Adipocyte (in vitro differentiated cells): Measurements from ENCODE around the gene ANXA7.

Source experiments
- DNase-seq: peaks from one replicate; pipeline ENCODE4 v3.0.0-alpha.2; 2015; ENCODE audit warnings: low read depth
- H3K27me3 ChIP-seq: replicated peaks from 2 replicates; pipeline ENCODE4 v1.7.0; 2013; ENCODE audit warnings: mild to moderate bottlenecking, low read length, moderate library complexity; ENCODE audit not compliant: control insufficient read depth, insufficient read depth
- H3K36me3 ChIP-seq: 2 replicates; pipeline ENCODE4 v1.7.0; 2013; ENCODE audit warnings: low read length, mild to moderate bottlenecking, moderate library complexity; ENCODE audit not compliant: control insufficient read depth, insufficient read depth, severe bottlenecking
- H3K4me1 ChIP-seq: 2 replicates; pipeline ENCODE4 v1.7.0; 2013; ENCODE audit warnings: mild to moderate bottlenecking, low read length, moderate library complexity; ENCODE audit not compliant: control insufficient read depth, insufficient read depth
- H3K4me3 ChIP-seq: 2 replicates; pipeline ENCODE4 v1.7.0; 2013; ENCODE audit warnings: mild to moderate bottlenecking, low read length, moderate library complexity
- H3K9ac ChIP-seq: 2 replicates; pipeline ENCODE4 v1.7.0; 2013; ENCODE audit warnings: mild to moderate bottlenecking, low read length, moderate library complexity
- H3K9me3 ChIP-seq: 2 replicates; pipeline ENCODE4 v1.7.0; 2013; ENCODE audit warnings: mild to moderate bottlenecking, low read length, moderate library complexity; ENCODE audit not compliant: control insufficient read depth

Gene ANXA7

DNA sequence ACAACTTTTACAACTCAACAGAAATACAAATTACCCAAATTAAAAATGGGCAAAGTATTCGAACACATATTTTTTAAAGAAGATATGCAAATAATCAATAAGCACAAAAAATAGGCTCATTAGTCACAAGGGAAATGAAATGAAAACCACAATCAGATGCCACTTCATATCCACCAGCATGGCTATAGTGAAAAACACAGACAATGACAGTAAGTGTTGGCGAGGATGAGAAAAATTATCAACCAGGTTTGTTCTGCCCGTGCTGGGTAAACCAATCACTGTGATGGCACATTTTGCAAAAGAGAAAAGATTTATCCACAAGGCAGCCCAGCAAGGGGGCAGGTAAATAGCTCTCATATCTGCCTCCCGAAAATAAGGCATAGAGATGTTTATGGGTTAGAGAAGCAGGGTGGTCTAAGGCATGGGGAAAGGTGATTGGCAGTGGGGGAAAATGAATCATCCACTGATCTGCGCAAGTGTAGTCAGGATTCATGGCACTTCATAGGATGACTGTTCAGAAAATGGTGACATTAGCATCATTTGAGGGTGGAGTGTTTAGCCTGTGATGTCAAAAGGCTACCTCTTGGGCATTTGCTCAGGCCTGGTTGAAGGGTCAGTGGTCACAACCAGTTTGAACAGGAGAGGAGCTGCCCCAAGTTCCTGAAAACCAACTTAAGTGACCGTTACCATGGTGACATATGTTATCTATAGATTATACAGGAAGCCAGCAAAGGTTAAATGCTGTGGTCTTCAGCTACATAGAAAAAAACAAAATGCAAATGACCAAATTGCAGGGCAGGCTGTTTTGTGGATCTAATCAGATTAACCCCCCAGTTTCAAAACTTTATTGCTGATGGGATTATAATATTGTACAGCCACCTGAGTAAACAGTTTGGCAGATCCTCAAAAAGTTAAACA lies 47.2 kb downstream of the ANXA7 start:
- H3K4me1 ChIP-seq = peaks cover 8% of the 10 kb centered on the region
- H3K9me3 ChIP-seq = no peaks in the 10 kb centered on the region
- no peak overlapping the region for H3K4me3 ChIP-seq
- no peak overlapping the region for H3K9ac ChIP-seq
- H3K27me3 ChIP-seq = no peaks in the 10 kb centered on the region
- DNase-seq = no peak
- peaks cover 70% of the 10 kb centered on the region for H3K36me3 ChIP-seq

- no peak overlapping the region for H3K4me3 ChIP-seq
- peaks cover 8% of the 10 kb centered on the region for H3K4me1 ChIP-seq
- peaks cover 55% of the 10 kb centered on the region for H3K36me3 ChIP-seq
- H3K27me3 ChIP-seq = no peaks in the 10 kb centered on the region
- DNase-seq = no peak
- H3K9me3 ChIP-seq = no peaks in the 10 kb centered on the region
- no peak overlapping the region for H3K9ac ChIP-seq
Observed at GRCh38 chr10:73364964-73365363, 48.9 kb downstream of the ANXA7 start.

- Histone ChIP-seq H3K4me3 (no peak overlapping the region), H3K36me3 (peaks cover 5% of the 10 kb centered on the region), H3K4me1 (peaks cover 24% of the 10 kb centered on the region), H3K9me3 (no peaks in the 10 kb centered on the region), H3K27me3 (no peaks in the 10 kb centered on the region), H3K9ac (no peak overlapping the region)
- DNase-seq = no peak
Observed at GRCh38 chr10:73359492-73359891, 54.4 kb downstream of the ANXA7 start.

DNA sequence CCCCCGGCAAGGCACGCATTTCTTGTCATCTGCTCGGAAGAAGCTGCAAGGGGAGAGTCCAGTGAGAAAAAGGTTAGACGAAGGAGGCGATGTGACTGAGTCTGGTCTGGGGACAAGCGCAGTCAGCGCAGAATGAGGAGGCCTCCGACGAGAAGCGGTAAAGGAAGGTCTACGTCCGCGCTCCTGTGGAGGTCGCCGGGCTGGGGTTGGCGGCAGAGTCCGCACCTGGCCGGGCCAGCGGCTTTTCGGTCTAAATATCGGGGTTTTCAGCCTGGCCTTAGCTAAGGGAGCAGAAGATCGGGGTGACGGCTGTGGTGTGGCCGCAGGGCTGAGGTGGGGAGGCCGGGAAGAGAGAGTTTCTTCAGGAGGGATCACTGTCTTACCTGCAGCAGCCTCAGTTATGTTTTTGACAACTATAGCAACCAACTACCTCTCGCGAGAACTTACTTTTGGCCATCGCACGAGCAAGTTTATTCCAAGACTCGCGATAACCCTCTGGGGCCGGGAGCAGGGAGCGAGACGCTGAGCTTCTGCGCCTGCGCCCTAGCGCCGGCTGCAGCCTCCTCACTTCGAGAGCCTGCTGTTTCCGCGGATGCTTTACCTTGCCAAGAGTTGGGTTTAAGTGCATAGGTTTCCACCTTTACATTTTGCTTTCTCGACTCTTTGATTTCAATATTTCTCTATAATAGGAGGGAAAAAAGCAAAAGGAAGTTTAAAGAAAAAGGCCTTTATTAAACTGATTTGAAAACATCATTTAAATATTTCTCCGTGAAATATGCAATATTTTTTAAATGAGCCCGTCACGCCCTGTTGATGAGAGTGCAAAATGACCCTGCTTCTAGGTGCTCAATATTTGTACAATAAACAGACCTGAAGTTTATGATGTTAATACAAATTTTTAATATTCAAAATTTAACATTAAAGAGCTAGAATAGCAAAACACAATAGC lies 55.3 kb downstream of the ANXA7 start, which contains the start of gene CFAP70:
CFAP70 (minus strand) TSS at position 534 of the 949 bp plus-strand sequence. CDS start 4,068 bp downstream, outside the sequence.
- peak; percentile 99 for DNase-seq
- H3K4me3 ChIP-seq = peak within 1 kb of the TSS; percentile 94
- H3K36me3 ChIP-seq = no peaks in the 10 kb centered on the region
- peak within 1 kb of the TSS; percentile 89 for H3K9ac ChIP-seq
- no peaks in the 10 kb centered on the region for H3K27me3 ChIP-seq
- H3K9me3 ChIP-seq = no peaks in the 10 kb centered on the region
- H3K4me1 ChIP-seq = peaks cover 24% of the 10 kb centered on the region

- peak overlapping the region; percentile 94 for H3K4me3 ChIP-seq
- H3K9me3 ChIP-seq = no peaks in the 10 kb centered on the region
- peaks cover 21% of the 10 kb centered on the region for H3K4me1 ChIP-seq
- H3K9ac ChIP-seq = peak overlapping the region; percentile 89
- H3K36me3 ChIP-seq = no peaks in the 10 kb centered on the region
- no peak for DNase-seq
- no peaks in the 10 kb centered on the region for H3K27me3 ChIP-seq
Observed at GRCh38 chr10:73357821-73358220, 56.0 kb downstream of the ANXA7 start.

GRCh38 chr10:73357166-73357565 lies 56.7 kb downstream of the ANXA7 start:
- Histone ChIP-seq H3K9ac (peak overlapping the region; percentile 89), H3K4me3 (no peak overlapping the region), H3K4me1 (peaks cover 16% of the 10 kb centered on the region), H3K27me3 (no peaks in the 10 kb centered on the region), H3K9me3 (no peaks in the 10 kb centered on the region), H3K36me3 (no peaks in the 10 kb centered on the region)
- no peak for DNase-seq

DNA sequence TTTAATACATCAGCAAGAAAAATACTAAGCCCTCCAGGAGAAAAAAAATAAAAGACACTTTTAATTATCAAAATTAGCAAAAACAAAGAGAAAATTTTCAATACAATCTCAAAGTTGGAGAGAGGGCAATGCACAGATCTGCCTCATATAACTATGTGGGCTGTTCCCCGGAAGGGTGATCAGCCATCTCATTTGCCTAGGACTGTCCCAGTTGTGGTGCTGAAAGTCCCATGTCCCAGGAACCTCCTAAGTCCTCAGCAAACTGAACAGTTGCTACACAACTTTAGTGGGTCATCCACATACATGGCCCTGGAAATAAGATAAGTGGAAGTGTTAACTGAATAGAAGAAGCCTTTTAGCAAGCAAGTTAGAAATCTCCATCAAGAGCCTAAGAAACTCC lies 69.6 kb downstream of the ANXA7 start:
- Histone ChIP-seq H3K9me3 (no peaks in the 10 kb centered on the region), H3K36me3 (peaks cover 12% of the 10 kb centered on the region), H3K9ac (no peak overlapping the region), H3K4me1 (peaks cover 8% of the 10 kb centered on the region), H3K27me3 (no peaks in the 10 kb centered on the region), H3K4me3 (no peak overlapping the region)
- no peak for DNase-seq

DNA sequence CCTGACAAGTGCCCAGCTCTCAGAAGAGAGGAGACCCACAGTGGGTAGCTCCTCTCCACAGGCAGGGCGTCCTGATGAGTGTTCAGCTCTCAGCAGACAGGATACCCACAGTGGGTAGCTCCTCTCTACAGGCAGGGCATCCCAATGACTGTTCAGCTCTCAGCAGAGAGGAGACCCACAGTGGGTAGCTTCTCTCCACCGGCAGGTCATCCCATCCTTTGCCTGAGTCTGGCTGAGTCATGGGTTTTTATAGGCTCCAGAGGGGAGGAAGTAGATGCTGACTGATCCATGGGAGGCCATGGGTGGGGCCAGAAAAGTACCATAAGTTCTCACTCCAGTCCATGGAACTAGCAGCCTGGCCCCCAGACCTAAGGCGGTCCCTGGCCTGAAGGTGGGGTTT lies 73.7 kb downstream of the ANXA7 start:
- Histone ChIP-seq H3K36me3 (no peaks in the 10 kb centered on the region), H3K9me3 (no peaks in the 10 kb centered on the region), H3K4me3 (no peak overlapping the region), H3K9ac (peak overlapping the region; percentile 16), H3K4me1 (peaks cover 14% of the 10 kb centered on the region), H3K27me3 (no peaks in the 10 kb centered on the region)
- no peak for DNase-seq

DNA sequence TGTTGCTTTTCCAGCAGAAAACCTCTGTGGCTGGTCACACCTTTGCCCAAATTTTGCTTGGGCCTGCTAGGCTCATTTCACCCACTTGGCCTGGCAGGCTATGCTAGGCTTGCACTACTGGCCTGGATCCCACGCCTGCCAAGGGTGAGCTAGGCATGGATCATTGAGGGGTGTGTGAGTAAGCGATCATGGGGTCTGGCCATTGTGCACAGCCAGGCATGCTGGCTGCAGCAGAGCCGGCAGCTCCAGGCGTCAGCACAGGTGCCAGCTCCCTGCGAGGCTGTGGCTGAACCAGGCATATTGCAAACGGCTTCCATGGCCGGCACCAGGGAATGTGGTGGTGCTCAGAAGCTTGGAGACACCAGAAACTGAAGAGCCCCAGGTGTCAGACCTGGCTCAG lies 74.4 kb downstream of the ANXA7 start:
- H3K9me3 ChIP-seq = no peaks in the 10 kb centered on the region
- no peaks in the 10 kb centered on the region for H3K36me3 ChIP-seq
- peak overlapping the region; percentile 16 for H3K9ac ChIP-seq
- peaks cover 14% of the 10 kb centered on the region for H3K4me1 ChIP-seq
- no peak overlapping the region for H3K4me3 ChIP-seq
- DNase-seq = no peak
- H3K27me3 ChIP-seq = no peaks in the 10 kb centered on the region

DNA sequence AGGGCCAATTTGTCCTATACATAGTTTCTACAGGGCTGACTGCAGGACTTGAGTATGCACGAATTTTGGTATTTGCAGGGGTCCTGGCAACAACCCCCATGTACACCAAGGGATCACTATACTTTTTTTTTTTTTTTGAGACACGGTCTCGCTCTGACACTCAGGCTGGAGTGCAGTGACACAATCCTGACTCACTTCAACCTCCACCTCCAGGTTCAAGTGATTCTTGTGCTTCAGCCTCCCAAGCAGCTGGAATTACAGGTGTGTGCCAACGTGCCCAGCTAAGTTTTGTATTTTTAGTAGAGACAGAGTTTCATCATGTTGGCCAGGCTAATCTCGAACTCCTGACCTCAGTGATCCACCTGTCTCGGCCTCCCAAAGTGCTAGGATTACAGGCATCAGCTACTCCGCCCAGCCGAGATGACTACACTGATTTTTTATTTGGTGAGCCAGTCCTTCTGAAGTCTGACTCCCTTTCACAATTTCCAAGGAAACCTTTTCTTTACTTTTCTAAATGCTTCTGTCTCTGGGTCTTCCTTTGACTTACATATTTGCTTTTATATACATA lies 75.0 kb downstream of the ANXA7 start:
- no peak for DNase-seq
- no peaks in the 10 kb centered on the region for H3K36me3 ChIP-seq

DNA sequence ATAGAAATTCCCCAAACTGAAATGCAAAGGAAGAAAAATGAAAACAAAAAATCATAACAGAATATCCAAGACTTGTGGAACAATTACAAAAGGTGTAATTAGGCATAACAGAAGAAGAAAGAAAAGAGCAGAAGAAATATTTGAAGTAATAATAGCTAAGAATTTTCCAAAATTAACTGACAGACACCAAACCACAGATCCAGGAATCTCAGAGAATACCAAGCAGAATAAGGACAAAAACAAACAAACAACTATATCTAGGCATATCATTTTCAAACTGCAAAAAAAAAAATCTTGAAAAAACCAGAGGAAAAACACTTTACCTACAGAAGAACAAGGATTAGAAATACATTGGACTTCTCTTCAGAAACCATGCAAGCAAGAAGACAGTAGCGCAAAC lies 80.7 kb downstream of the ANXA7 start:
- Histone ChIP-seq H3K4me1 (no peaks in the 10 kb centered on the region), H3K9me3 (no peaks in the 10 kb centered on the region), H3K9ac (no peak overlapping the region), H3K4me3 (no peak overlapping the region), H3K27me3 (no peaks in the 10 kb centered on the region), H3K36me3 (no peaks in the 10 kb centered on the region)
- DNase-seq = no peak

More for the DNA sequence above, 75.0 kb downstream of the ANXA7 start:
- Histone ChIP-seq H3K9me3 (no peaks in the 10 kb centered on the region), H3K4me3 (no peak overlapping the region), H3K9ac (peak overlapping the region; percentile 28), H3K4me1 (peaks cover 14% of the 10 kb centered on the region), H3K27me3 (no peaks in the 10 kb centered on the region)
